HCT116 (cell line): ENCODE results near the gene NEK5. TPM values are rescaled to one million over a fixed set of nuclear protein-coding genes. Genes with fewer than 3 reads are reported as not detected.

ENCODE experiments used
- ATAC-seq: fragments of 200-7000 bp; cut with Tn5 transposase; 2 replicates; pipeline ENCODE4 v1.9.1; 2020; ENCODE audit warnings: mild to moderate bottlenecking, moderate library complexity
- BruUV-seq: library from RNA; stranded (reverse); fragments of 400-500 nt; replicated peaks from 2 replicates; lab custom pipeline; 2021; lab: Mats Ljungman, UMichigan
- CTCF ChIA-PET: fragments of 300-600 bp; sonication (Branson Sonifier 250); formaldehyde crosslinking; loops from one replicate; lab custom pipeline; 2021; ENCODE audit warnings: antibody characterized with exemption; lab: Charles Lee
- POLR2A ChIA-PET: fragments of 300-600, 350-600 bp; sonication (Branson Sonifier 250); formaldehyde crosslinking; loops from one replicate; lab custom pipeline; 2021; ENCODE audit warnings: antibody characterized with exemption; lab: Charles Lee
- RAD21 ChIA-PET, 2 experiments: fragments of 300-600 bp; sonication (Branson Sonifier 250); formaldehyde crosslinking; loops; one replicate each; lab custom pipeline; 2023; ENCODE audit warnings: low total read pairs in 2 of 2; ENCODE audit not compliant: uncharacterized antibody in 2 of 2, unreplicated experiment in 2 of 2, low non-redundant PET in 1 of 2; lab: Charles Lee
- DNase-seq: peaks from one replicate; pipeline ENCODE4 v3.0.0-alpha.2; 2010; ENCODE audit warnings: low read depth, low spot score
- H2AFZ ChIP-seq: fragments of 200-600 bp; shearing (Covaris generic), sonication (generic); 2 replicates; pipeline ENCODE4 v1.6.1; 2017; ENCODE audit warnings: low read depth, mixed run types, mixed read lengths, antibody characterized with exemption, low read length; ENCODE audit not compliant: poor library complexity, severe bottlenecking
- H3K27ac ChIP-seq: 2 replicates; pipeline ENCODE4 v1.5.1; 2012; ENCODE audit warnings: low read depth, low read length
- H3K27me3 ChIP-seq: fragments of 200-600 bp; sonication (generic); 2 replicates; pipeline ENCODE4 v1.6.1; 2016; ENCODE audit warnings: mixed run types, low read length, mixed read lengths; ENCODE audit not compliant: insufficient read depth
- H3K36me3 ChIP-seq, 2 experiments: fragments of 200-500 bp in 1 of 2; fragments of 200-600 bp in 1 of 2; sonication (Bioruptor generic) in 1 of 2; sonication (generic) in 1 of 2; 2 replicates each; pipeline versions ENCODE4 v1.5.1 to v1.6.1; 2014 to 2016; ENCODE audit warnings: low read length in 2 of 2, inconsistent platforms in 1 of 2, mixed read lengths in 1 of 2, mixed run types in 1 of 2; ENCODE audit not compliant: insufficient read depth in 2 of 2, control insufficient read depth in 1 of 2
- H3K4me1 ChIP-seq, 2 experiments: fragments of 200-600 bp in 1 of 2; sonication (generic) in 1 of 2; 2 replicates each; pipeline versions ENCODE4 v1.5.1 to v1.6.1; 2012 to 2017; ENCODE audit warnings: low read length in 2 of 2, inconsistent platforms in 1 of 2, mild to moderate bottlenecking in 1 of 2, mixed read lengths in 1 of 2, mixed run types in 1 of 2, moderate library complexity in 1 of 2; ENCODE audit not compliant: insufficient read depth in 2 of 2, control insufficient read depth in 1 of 2
- H3K4me2 ChIP-seq: fragments of 200-600 bp; sonication (generic); 2 replicates; pipeline ENCODE4 v1.6.1; 2017; ENCODE audit warnings: mixed run types, low read length, mixed read lengths
- H3K4me3 ChIP-seq, 2 experiments: fragments of 200-600 bp in 1 of 2; sonication (generic) in 1 of 2; replicated peaks in 1 of 2; 2 replicates each; pipeline ENCODE4 v1.5.1; 2011 to 2016; ENCODE audit warnings: low read length in 2 of 2, control low read depth in 1 of 2, low read depth in 1 of 2, mild to moderate bottlenecking in 1 of 2, mixed read lengths in 1 of 2, mixed run types in 1 of 2
- H3K79me2 ChIP-seq: fragments of 200-600 bp; sonication (generic); 2 replicates; pipeline ENCODE4 v1.6.1; 2017; ENCODE audit warnings: mild to moderate bottlenecking, mixed run types, low read length, moderate library complexity, mixed read lengths; ENCODE audit not compliant: insufficient read depth
- H3K9ac ChIP-seq: fragments of 200-600 bp; sonication (generic); 2 replicates; pipeline ENCODE4 v1.6.1; 2016; ENCODE audit warnings: low read length, mixed read lengths
- H3K9me2 ChIP-seq: fragments of 200-600 bp; sonication (generic), shearing (Covaris generic); 2 replicates; pipeline ENCODE4 v1.6.1; 2017; ENCODE audit warnings: mixed run types, mild to moderate bottlenecking, moderate library complexity; ENCODE audit not compliant: insufficient read depth
- H3K9me3 ChIP-seq, 2 experiments: fragments of 200-500 bp in 1 of 2; fragments of 200-600 bp in 1 of 2; sonication (Bioruptor generic) in 1 of 2; sonication (generic) in 1 of 2; 2 replicates each; pipeline ENCODE4 v1.6.1; 2014 to 2017; ENCODE audit warnings: low read length in 2 of 2, mixed read lengths in 2 of 2, inconsistent platforms in 1 of 2, low read depth in 1 of 2, mild to moderate bottlenecking in 1 of 2, mixed run types in 1 of 2, moderate library complexity in 1 of 2; ENCODE audit not compliant: control insufficient read depth in 1 of 2, insufficient read depth in 1 of 2
- H4K20me1 ChIP-seq: fragments of 200-600 bp; sonication (generic), shearing (Covaris generic); 2 replicates; pipeline ENCODE4 v1.6.1; 2017; ENCODE audit warnings: mixed run types, mild to moderate bottlenecking, moderate library complexity; ENCODE audit not compliant: insufficient read depth
- CBX3 ChIP-seq: IDR thresholded peaks from 2 replicates; pipeline ENCODE4 v1.6.1; 2012; ENCODE audit warnings: low read depth
- EGR1 ChIP-seq: IDR thresholded peaks from 2 replicates; pipeline ENCODE4 v1.6.1; 2012; ENCODE audit warnings: low read depth
- EZH2 ChIP-seq: fragments of 200-600 bp; sonication (generic); IDR thresholded peaks from 2 replicates; pipeline ENCODE4 v1.6.1; 2017; ENCODE audit warnings: antibody characterized with exemption, mixed run types
- POLR2A ChIP-seq: IDR thresholded peaks from 2 replicates; pipeline ENCODE4 v1.7.0; 2011; ENCODE audit warnings: borderline replicate concordance; ENCODE audit not compliant: insufficient read depth, insufficient read length; ENCODE audit errors: extremely low read depth
- POLR2AphosphoS5 ChIP-seq: IDR thresholded peaks from 2 replicates; pipeline ENCODE4 v1.6.1; 2011; ENCODE audit warnings: mild to moderate bottlenecking, low read depth, low read length, moderate library complexity
- REST ChIP-seq: IDR thresholded peaks from 2 replicates; pipeline ENCODE4 v1.6.1; 2012; ENCODE audit warnings: low read depth
- TCF7L2 ChIP-seq: IDR thresholded peaks from 2 replicates; pipeline ENCODE4 v1.7.0; 2011; ENCODE audit warnings: borderline replicate concordance, inconsistent platforms; ENCODE audit not compliant: insufficient read depth, insufficient read length; ENCODE audit errors: extremely low read depth
- YY1 ChIP-seq: IDR thresholded peaks from 2 replicates; pipeline ENCODE4 v1.6.1; 2011; ENCODE audit warnings: low read length, low read depth, moderate library complexity, mild to moderate bottlenecking; ENCODE audit not compliant: insufficient replicate concordance; ENCODE audit errors: extremely low read depth
- ZFX ChIP-seq: fragments of 450-650 bp; IDR thresholded peaks from 2 replicates; pipeline ENCODE4 v1.6.1; 2017
- ZNF274 ChIP-seq: fragments of 200-500 bp; sonication (Bioruptor generic); IDR thresholded peaks from 2 replicates; pipeline ENCODE4 v1.6.1; 2014; ENCODE audit warnings: mild to moderate bottlenecking, low read depth, low read length, inconsistent platforms
- intact Hi-C: fragments of 100-400 bp; cut with micrococcal nuclease; formaldehyde crosslinking; loops from 2 replicates; pipeline ENCODE4 v1.10.0; 2022
- total RNA-seq: library from RNA; stranded (reverse); gene quantifications from one replicate; pipeline ENCODE4 v1.2.1, GENCODE V29; 2021; ENCODE audit not compliant: unreplicated experiment
- TF ChIP-seq, protein P1 (sequence below): IDR thresholded peaks from 2 replicates; pipeline ENCODE4 v1.6.1; 2011; ENCODE audit warnings: mild to moderate bottlenecking, low read length, moderate library complexity; ENCODE audit not compliant: insufficient replicate concordance; ENCODE audit errors: extremely low read depth

The NEK5 gene
- total RNA-seq, 1 experiment from 2014 or later, result 1.5 TPM

GRCh38 chr13:52053460-52053859, 75.4 kb downstream of the NEK5 start:
- CTCF ChIA-PET, result no interaction called here
- H4K20me1 ChIP-seq, result no peaks in the 10 kb centered on the region
- H3K4me1 ChIP-seq, result no peaks in the 10 kb centered on the region
- H3K4me2 ChIP-seq, result no peak overlapping the region
- no peaks in the 10 kb centered on the region for H3K36me3 ChIP-seq
- H3K4me3 ChIP-seq, result no peak overlapping the region
- no peak overlapping the region for H3K9ac ChIP-seq
- no peaks in the 10 kb centered on the region for H3K27me3 ChIP-seq
- H3K27ac ChIP-seq, result no peak overlapping the region
- H2AFZ ChIP-seq, result no peak overlapping the region
- no peaks in the 10 kb centered on the region for H3K79me2 ChIP-seq
- H3K9me2 ChIP-seq, result no peaks in the 10 kb centered on the region
- intact Hi-C loops, result no loop called here
- H3K9me3 ChIP-seq, result no peaks in the 10 kb centered on the region
- POLR2A ChIA-PET, result no interaction called here
- DNase-seq (no peak), ATAC-seq (no peak)
- RAD21 ChIA-PET, result no interaction called here
- no TSS peak for BruUV-seq
- TF ChIP-seq REST, result no peak
- TF ChIP-seq YY1, result no peak
- no peak for TF ChIP-seq EZH2
- no peak for TF ChIP-seq EGR1
- TF ChIP-seq ZNF274, result no peak
- TF ChIP-seq ZFX, result no peak
- TF ChIP-seq POLR2AphosphoS5, result no peak
- TF ChIP-seq CBX3, result no peak
- no peak for TF ChIP-seq TCF7L2
- no peak for TF ChIP-seq POLR2A
- TF ChIP-seq, protein P1, sequence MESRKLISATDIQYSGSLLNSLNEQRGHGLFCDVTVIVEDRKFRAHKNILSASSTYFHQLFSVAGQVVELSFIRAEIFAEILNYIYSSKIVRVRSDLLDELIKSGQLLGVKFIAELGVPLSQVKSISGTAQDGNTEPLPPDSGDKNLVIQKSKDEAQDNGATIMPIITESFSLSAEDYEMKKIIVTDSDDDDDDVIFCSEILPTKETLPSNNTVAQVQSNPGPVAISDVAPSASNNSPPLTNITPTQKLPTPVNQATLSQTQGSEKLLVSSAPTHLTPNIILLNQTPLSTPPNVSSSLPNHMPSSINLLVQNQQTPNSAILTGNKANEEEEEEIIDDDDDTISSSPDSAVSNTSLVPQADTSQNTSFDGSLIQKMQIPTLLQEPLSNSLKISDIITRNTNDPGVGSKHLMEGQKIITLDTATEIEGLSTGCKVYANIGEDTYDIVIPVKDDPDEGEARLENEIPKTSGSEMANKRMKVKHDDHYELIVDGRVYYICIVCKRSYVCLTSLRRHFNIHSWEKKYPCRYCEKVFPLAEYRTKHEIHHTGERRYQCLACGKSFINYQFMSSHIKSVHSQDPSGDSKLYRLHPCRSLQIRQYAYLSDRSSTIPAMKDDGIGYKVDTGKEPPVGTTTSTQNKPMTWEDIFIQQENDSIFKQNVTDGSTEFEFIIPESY, result no peak
